Measurements from ENCODE around the gene MLH3.

DNA sequence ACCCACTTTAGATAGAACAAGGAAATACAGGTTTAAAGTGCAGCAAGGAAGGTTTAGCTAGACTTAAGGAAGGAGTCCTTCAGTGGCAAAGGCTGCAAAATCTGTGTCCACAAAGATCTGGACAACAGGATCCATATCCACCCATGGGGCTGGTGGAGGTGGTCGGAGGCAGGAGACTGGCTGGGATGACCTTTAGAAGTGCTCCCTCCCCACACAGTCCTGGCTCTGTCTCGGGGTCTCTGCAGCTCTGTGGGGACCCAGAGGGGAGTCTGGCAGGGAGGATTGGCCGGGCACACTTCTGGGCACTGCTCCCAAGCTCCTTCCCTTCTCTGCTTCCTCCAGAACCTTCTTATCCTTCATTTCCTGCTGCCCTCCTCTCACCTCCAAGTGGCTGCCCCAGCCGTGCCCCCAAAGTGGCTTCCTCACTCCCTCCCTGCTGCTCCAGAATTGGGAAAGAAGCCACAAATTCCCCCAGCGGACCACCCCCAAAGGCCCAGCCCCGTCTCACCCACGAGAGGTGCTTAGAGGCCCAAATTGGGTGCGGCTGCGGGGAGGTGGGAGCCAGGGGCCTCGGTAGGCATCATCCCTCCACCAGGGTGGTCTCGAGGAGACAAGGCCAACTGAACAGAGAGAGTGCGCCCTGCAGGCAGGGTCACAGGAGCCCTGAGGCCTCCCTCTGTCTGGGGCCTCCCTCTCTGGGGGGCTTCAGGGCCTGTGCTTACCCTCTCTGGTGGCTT, 73.9 kb downstream of the MLH3 start:
- TF ChIP-seq, protein P1, sequence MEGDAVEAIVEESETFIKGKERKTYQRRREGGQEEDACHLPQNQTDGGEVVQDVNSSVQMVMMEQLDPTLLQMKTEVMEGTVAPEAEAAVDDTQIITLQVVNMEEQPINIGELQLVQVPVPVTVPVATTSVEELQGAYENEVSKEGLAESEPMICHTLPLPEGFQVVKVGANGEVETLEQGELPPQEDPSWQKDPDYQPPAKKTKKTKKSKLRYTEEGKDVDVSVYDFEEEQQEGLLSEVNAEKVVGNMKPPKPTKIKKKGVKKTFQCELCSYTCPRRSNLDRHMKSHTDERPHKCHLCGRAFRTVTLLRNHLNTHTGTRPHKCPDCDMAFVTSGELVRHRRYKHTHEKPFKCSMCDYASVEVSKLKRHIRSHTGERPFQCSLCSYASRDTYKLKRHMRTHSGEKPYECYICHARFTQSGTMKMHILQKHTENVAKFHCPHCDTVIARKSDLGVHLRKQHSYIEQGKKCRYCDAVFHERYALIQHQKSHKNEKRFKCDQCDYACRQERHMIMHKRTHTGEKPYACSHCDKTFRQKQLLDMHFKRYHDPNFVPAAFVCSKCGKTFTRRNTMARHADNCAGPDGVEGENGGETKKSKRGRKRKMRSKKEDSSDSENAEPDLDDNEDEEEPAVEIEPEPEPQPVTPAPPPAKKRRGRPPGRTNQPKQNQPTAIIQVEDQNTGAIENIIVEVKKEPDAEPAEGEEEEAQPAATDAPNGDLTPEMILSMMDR (IDR thresholded peaks at IDR 0.05; ENCODE audit: poor library complexity, severe bottlenecking): no peak
- no peak for TF ChIP-seq POLR2AphosphoS5 (IDR thresholded peaks at IDR 0.05)

Measured in neural cell (in vitro differentiated cells).